AG09309 (cell line): ENCODE measurements around the gene USP10.

ENCODE experiments used
- DNase-seq: peaks from one replicate; pipeline ENCODE4 v3.0.0-alpha.2; 2010; ENCODE audit warnings: low read depth
- H3K4me3 ChIP-seq: 2 replicates; pipeline ENCODE4 v1.5.1; 2011; ENCODE audit warnings: mild to moderate bottlenecking, low read depth, low read length, moderate library complexity; ENCODE audit not compliant: control insufficient read depth
- CTCF ChIP-seq: IDR thresholded peaks from 2 replicates; pipeline ENCODE4 v1.5.1; 2011; ENCODE audit warnings: mild to moderate bottlenecking, low read depth, low read length, inconsistent platforms; ENCODE audit not compliant: insufficient read depth, control insufficient read depth; ENCODE audit errors: missing control alignments

The USP10 gene

DNA sequence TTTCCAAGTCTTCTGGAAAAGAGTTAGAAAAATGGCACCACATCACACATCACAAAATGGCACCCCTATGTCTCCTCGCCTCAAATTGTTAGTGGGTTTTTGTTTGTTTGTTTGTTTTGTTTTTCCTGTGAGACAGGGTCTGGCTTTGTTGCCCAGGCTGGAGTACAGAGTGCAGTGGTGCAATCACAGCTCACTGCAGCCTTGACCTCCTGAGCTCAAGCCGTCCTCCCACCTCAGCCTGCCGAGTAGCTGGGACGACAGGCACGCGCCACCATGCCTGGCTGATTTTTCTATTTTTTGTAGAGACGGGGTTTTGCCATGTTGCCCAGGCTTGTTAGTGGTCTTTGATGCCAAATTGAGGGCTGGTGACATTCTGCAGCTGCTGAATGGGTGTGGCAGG is 116.2 kb downstream of the USP10 start:
- TF ChIP-seq CTCF = no peak

GRCh38 chr16:84816485-84816884 is 116.7 kb downstream of the USP10 start:
- H3K4me3 ChIP-seq = no peak overlapping the region
- TF ChIP-seq CTCF = no peak
- no peak for DNase-seq

More for the DNA sequence above, 116.2 kb downstream of the USP10 start:
- no peak overlapping the region for H3K4me3 ChIP-seq
- no peak for DNase-seq

DNA sequence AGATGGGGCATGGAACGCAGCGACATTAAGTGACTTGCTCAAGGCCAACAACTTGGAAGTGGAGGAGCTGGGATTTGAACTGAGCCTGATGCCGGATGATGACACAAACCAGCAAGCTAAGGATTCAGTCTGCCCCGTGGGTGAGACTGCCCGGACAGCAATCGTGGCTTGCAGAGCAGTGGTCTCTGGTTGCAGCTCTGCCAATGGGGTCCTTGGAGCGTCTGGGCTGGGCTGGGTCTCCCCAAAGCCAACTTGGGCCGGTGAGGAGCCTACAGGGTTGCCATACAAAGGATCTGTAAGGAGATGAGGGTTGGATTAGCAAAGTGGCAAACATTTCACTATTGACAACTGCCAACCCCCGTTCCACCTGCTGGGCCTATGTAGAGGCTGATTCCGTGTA is 117.4 kb downstream of the USP10 start:
- no peak for TF ChIP-seq CTCF
- no peak overlapping the region for H3K4me3 ChIP-seq

GRCh38 chr16:84817613-84818012 is 117.8 kb downstream of the USP10 start:
- no peak overlapping the region for H3K4me3 ChIP-seq
- no peak for DNase-seq
- no peak for TF ChIP-seq CTCF

More for the DNA sequence above, 117.4 kb downstream of the USP10 start:
- DNase-seq = no peak

DNA sequence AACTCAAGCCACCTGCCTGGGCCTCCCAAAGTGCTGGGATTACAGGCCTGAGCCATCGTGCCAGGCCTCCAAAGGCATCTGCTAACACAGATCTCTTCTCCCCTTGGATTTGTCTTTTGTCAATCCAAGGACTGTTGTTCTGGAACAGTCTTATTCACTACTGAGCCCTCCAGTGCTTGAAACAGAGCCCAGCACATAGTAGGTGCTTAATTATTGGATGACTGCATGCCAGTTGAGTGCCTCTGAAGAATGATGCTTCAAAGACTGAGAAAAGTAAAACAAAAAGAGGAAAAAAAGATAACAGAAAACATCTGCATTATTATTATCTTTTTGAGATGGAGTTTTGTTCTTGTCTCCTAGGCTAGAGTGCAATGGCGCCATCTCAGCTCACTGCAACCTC is 118.3 kb downstream of the USP10 start:
- TF ChIP-seq CTCF = no peak
- no peak overlapping the region for H3K4me3 ChIP-seq
- DNase-seq = no peak

- no peak for DNase-seq
- no peak for TF ChIP-seq CTCF
- H3K4me3 ChIP-seq = no peak overlapping the region
Measured at GRCh38 chr16:84818989-84819643, 119.3 kb downstream of the USP10 start.
